A549 (cell line): ENCODE measurements around the gene SETDB1. TPM values are rescaled to one million over a fixed set of nuclear protein-coding genes. Genes with fewer than 3 reads are reported as not detected.
A peak's percentile ranks its signal among the peaks of the same experiment; 100 is the strongest.

Source experiments
- ATAC-seq, 2 experiments: fragments of 200-7000 bp in 1 of 2; fragments of >200 bp in 1 of 2; cut with Nextera tagmentation in 1 of 2; cut with Tn5 transposase in 1 of 2; 3 replicates each; pipeline versions ENCODE4 v1.8.0 to v1.9.1; 2018 to 2020; ENCODE audit warnings: mild to moderate bottlenecking in 1 of 2, moderate library complexity in 1 of 2
- CTCF ChIA-PET: fragments of 300-600 bp; sonication (Branson Sonifier 250); formaldehyde crosslinking; extraction: SDS; loops from one replicate; lab custom pipeline; 2021; ENCODE audit warnings: antibody characterized with exemption, inconsistent platforms; lab: Yijun Ruan, JAX
- POLR2A ChIA-PET: fragments of 350-600 bp; formaldehyde crosslinking; extraction: SDS; loops from one replicate; lab custom pipeline; 2021; ENCODE audit warnings: antibody characterized with exemption, inconsistent platforms; lab: Yijun Ruan, JAX
- DNase-seq, 2 experiments: peaks; one replicate each; pipeline versions ENCODE4 v3.0.0 to v3.0.0-alpha.2; 2011 to 2016; ENCODE audit warnings: low read depth in 1 of 2, low spot score in 1 of 2
- FAIRE-seq: peaks from 2 replicates; lab custom pipeline; 2011; peaks lifted over from hg19 to GRCh38; lab: Jason Lieb, UNC
- H3K27ac ChIP-seq, 2 experiments: fragments of >200 bp; sonication (Bioruptor Twin); formaldehyde crosslinking; 3 replicates each; pipeline ENCODE4 v1.5.1; 2016 to 2017
- H3K4me1 ChIP-seq: fragments of >200 bp; sonication (Bioruptor Twin); formaldehyde crosslinking; 3 replicates; pipeline ENCODE4 v1.6.1; 2016
- H3K4me2 ChIP-seq: fragments of >200 bp; sonication (Bioruptor Twin); formaldehyde crosslinking; 3 replicates; pipeline ENCODE4 v1.6.1; 2016
- H3K4me3 ChIP-seq: fragments of >200 bp; sonication (Bioruptor Twin); formaldehyde crosslinking; 3 replicates; pipeline ENCODE4 v1.5.1; 2016
- H3K9me3 ChIP-seq: fragments of >200 bp; sonication (Bioruptor Twin); formaldehyde crosslinking; 3 replicates; pipeline ENCODE4 v1.6.1; 2016
- BCL3 ChIP-seq: fragments of >200 bp; sonication (Bioruptor Twin); formaldehyde crosslinking; IDR thresholded peaks from 3 replicates; pipeline ENCODE4 v1.6.1; 2016
- BHLHE40 ChIP-seq: IDR thresholded peaks from 2 replicates; pipeline ENCODE4 v1.6.1; 2012; ENCODE audit warnings: low read depth, low read length, inconsistent platforms
- CBX8 ChIP-seq: fragments of 200-600 bp; sonication (generic); IDR thresholded peaks from 2 replicates; pipeline ENCODE4 v1.6.1; 2016
- FOSB ChIP-seq: fragments of 250-450 bp; sonication (Bioruptor Pico); IDR thresholded peaks from 2 replicates; pipeline ENCODE4 v1.5.0; 2020; ENCODE audit warnings: mild to moderate bottlenecking, moderate library complexity
- HDAC2 ChIP-seq: fragments of 200-600 bp; sonication (generic); IDR thresholded peaks from 2 replicates; pipeline ENCODE4 v1.6.1; 2016
- HEYL ChIP-seq: fragments of 250-450 bp; sonication (Bioruptor Pico); IDR thresholded peaks from 2 replicates; pipeline ENCODE4 v1.8.0; 2021; ENCODE audit warnings: mild to moderate bottlenecking, moderate library complexity
- HOXA7 ChIP-seq: fragments of 250-450 bp; sonication (Bioruptor Pico); IDR thresholded peaks from 2 replicates; pipeline ENCODE4 v1.5.0; 2020; ENCODE audit warnings: mild to moderate bottlenecking, moderate library complexity
- JUN ChIP-seq, 2 experiments: fragments of >200 bp; sonication (Bioruptor Twin); formaldehyde crosslinking; IDR thresholded peaks; 2 replicates in 1 of 2; 3 replicates in 1 of 2; pipeline ENCODE4 v1.6.1; 2016 to 2017
- MAFK ChIP-seq: fragments of 450-650 bp; IDR thresholded peaks from 2 replicates; pipeline ENCODE4 v1.6.1; 2014; ENCODE audit not compliant: partially characterized antibody
- MAZ ChIP-seq: fragments of 150-350 bp; IDR thresholded peaks from 2 replicates; pipeline ENCODE4 v1.6.1; 2014; ENCODE audit warnings: antibody characterized with exemption, low read depth, low read length, borderline replicate concordance
- PBX3 ChIP-seq: IDR thresholded peaks from 2 replicates; pipeline ENCODE4 v1.6.1; 2012
- POLR2AphosphoS2 ChIP-seq: conservative IDR thresholded peaks from 2 replicates; pipeline ENCODE4 v1.6.1; 2012; ENCODE audit warnings: low read length, improper control_type of control experiment, inconsistent platforms
- REST ChIP-seq: fragments of 200-600 bp; sonication (generic); IDR thresholded peaks from 2 replicates; pipeline ENCODE4 v1.6.1; 2016; ENCODE audit warnings: antibody characterized with exemption, mild to moderate bottlenecking, moderate library complexity
- RNF2 ChIP-seq: fragments of 200-600 bp; sonication (generic); IDR thresholded peaks from 2 replicates; pipeline ENCODE4 v1.6.1; 2016; ENCODE audit warnings: low read depth, mild to moderate bottlenecking, antibody characterized with exemption, moderate library complexity, borderline replicate concordance
- SMC3 ChIP-seq: fragments of >200 bp; sonication (Bioruptor Twin); formaldehyde crosslinking; IDR thresholded peaks from 3 replicates; pipeline ENCODE4 v1.6.1; 2018; ENCODE audit warnings: inconsistent platforms
- TFCP2L1 ChIP-seq: fragments of 250-450 bp; sonication (Bioruptor Pico); IDR thresholded peaks from 2 replicates; pipeline ENCODE4 v1.5.0; 2021; ENCODE audit warnings: mild to moderate bottlenecking
- TP53 ChIP-seq: fragments of 250-450 bp; sonication (Bioruptor Pico); IDR thresholded peaks from 2 replicates; pipeline ENCODE4 v1.5.0; 2021; ENCODE audit warnings: mild to moderate bottlenecking, moderate library complexity
- ZC3H11A ChIP-seq: fragments of 450-650 bp; IDR thresholded peaks from 2 replicates; pipeline ENCODE4 v1.6.1; 2014; ENCODE audit warnings: antibody characterized with exemption, mild to moderate bottlenecking
- WGBS: methylation state at CpG from one replicate; pipeline ENCODE4 v1.1.6; 2017; ENCODE audit errors: missing lambda C conversion rate; 5-methylcytosine and 5-hydroxymethylcytosine counted together
- polyA plus RNA-seq, 4 experiments: library from polyadenylated mRNA; depleted of rRNA in 3 of 4; stranded (reverse); fragments of >200 nt; fragmentation: RNase III in 1 of 4; extraction: RNeasy Plus Mini Kit Qiagen cat#74134 plus additional on column Dnase treatment in 1 of 4; gene quantifications; 2 replicates in 3 of 4; 3 replicates in 1 of 4; pipeline ENCODE4 v1.2.3, GENCODE V29; 2011 to 2017
- TF ChIP-seq, protein P1 (sequence below): fragments of 150-350 bp; IDR thresholded peaks from 2 replicates; pipeline ENCODE4 v1.6.1; 2014; ENCODE audit warnings: low read depth, mild to moderate bottlenecking, low read length
- TF ChIP-seq, protein P2 (sequence below): IDR thresholded peaks from 2 replicates; pipeline ENCODE4 v1.6.1; 2012
- TF ChIP-seq, protein P3 (sequence below): fragments of 250-450 bp; sonication (Bioruptor Pico); IDR thresholded peaks from 2 replicates; pipeline ENCODE4 v1.5.0; 2020; ENCODE audit warnings: low read depth, mild to moderate bottlenecking, moderate library complexity

SETDB1 gene
- polyA plus RNA-seq, 2 of the 4 experiments (the other 2 are of a cell fraction), result 25.1 to 56.9 TPM

- TF ChIP-seq, protein P1, sequence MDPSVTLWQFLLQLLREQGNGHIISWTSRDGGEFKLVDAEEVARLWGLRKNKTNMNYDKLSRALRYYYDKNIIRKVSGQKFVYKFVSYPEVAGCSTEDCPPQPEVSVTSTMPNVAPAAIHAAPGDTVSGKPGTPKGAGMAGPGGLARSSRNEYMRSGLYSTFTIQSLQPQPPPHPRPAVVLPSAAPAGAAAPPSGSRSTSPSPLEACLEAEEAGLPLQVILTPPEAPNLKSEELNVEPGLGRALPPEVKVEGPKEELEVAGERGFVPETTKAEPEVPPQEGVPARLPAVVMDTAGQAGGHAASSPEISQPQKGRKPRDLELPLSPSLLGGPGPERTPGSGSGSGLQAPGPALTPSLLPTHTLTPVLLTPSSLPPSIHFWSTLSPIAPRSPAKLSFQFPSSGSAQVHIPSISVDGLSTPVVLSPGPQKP, result no peak
- TF ChIP-seq BCL3, result 0 out of 3 replicates have a peak, but pooled peaks have one; percentile 26
- no peak for TF ChIP-seq MAZ
- TF ChIP-seq PBX3, result no peak
- no peak for TF ChIP-seq POLR2AphosphoS2
- no peak for TF ChIP-seq FOSB (CRISPR knock-in tag)
- TF ChIP-seq REST, result no peak
- TF ChIP-seq HOXA7 (CRISPR knock-in tag), result no peak
- TF ChIP-seq, protein P2, sequence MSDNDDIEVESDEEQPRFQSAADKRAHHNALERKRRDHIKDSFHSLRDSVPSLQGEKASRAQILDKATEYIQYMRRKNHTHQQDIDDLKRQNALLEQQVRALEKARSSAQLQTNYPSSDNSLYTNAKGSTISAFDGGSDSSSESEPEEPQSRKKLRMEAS, result no peak
- peak in 1 of 2 experiments; percentile 50; a peak in 1 of 5 replicates for TF ChIP-seq JUN (IDR thresholded peaks at IDR 0.05)
- TF ChIP-seq, protein P3, sequence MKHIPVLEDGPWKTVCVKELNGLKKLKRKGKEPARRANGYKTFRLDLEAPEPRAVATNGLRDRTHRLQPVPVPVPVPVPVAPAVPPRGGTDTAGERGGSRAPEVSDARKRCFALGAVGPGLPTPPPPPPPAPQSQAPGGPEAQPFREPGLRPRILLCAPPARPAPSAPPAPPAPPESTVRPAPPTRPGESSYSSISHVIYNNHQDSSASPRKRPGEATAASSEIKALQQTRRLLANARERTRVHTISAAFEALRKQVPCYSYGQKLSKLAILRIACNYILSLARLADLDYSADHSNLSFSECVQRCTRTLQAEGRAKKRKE (CRISPR knock-in tag), result no peak
- no peak for TF ChIP-seq BHLHE40
- TF ChIP-seq TP53 (CRISPR knock-in tag), result no peak
- 0 out of 2 replicates have a peak, but pooled peaks have one; percentile 35 for TF ChIP-seq TFCP2L1
- no peak for TF ChIP-seq SMC3
- no peak for TF ChIP-seq RNF2
These were observed 82.4 kb downstream of the SETDB1 start, which contains the start of gene PRUNE1 (continued) for GRCh38 chr1:151008244-151009205.

DNA sequence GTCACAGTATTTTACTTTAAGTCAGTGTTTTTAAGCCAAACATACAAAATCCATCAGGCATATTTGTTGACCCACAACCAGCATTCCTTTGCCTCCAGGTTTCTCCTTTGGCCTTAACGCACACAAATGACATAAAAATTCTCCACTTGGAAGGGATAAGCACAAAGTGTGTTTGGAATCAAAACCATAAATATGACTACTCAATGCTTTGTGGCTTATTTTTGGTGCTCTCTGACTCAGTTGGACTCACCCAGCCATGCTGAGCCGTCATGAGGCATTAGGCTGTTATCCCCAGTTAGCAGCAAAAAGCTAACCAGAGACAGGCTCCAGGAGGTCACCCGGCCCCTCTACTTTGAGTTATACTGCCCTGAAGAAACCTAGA, 83.0 kb downstream of the SETDB1 start:
- WGBS, result 66% methylated on average over 3 of the region's 3 CpGs
- FAIRE-seq (no peak), ATAC-seq (no peak), DNase-seq (no peak)
- TF ChIP-seq MAFK, result no peak
- no peak for TF ChIP-seq RNF2
- TF ChIP-seq CBX8, result no peak
- TF ChIP-seq MAZ, result no peak
- TF ChIP-seq HDAC2, result no peak
- no peak for TF ChIP-seq BHLHE40
- TF ChIP-seq ZC3H11A, result no peak
- TF ChIP-seq REST, result no peak
- TF ChIP-seq, protein P1, result no peak
- no peak for TF ChIP-seq HEYL
- Histone ChIP-seq H3K9me3 (no peaks in the 10 kb centered on the region), H3K4me1 (peaks cover 53% of the 10 kb centered on the region), H3K4me2 (peak overlapping the region; percentile 90), H3K4me3 (peak overlapping the region; percentile 88), H3K27ac (peak overlapping the region; percentile 92 to 95)
- ChIA-PET CTCF (interaction anchor here (1.1 to 1.6 kb wide), 4 partner anchors 22 to 51 kb away, joined by 3 to 4 read pairs (median 3); partner anchors contain the start of genes C1orf56, CDC42SE1 and MLLT11), POLR2A (no interaction called here)
